Colonic mucosa (tissue), 4 donors: ENCODE measurements around the gene ACADM. TPM values are rescaled to one million over a fixed set of nuclear protein-coding genes. Genes with fewer than 3 reads are reported as not detected.
"Not testable (repeated sequence)": the region's sequence is repeated elsewhere in the genome, so short reads cannot be mapped to it uniquely, and the experiment has no call there.

Experiments used
- DNase-seq: peaks from one replicate; pipeline ENCODE4 v3.0.0-alpha.2; 2020
- H3K27ac ChIP-seq: fragments of 200-600 bp; one replicate; pipeline ENCODE4 v1.8.0; 2021
- H3K27me3 ChIP-seq: fragments of 200-600 bp; one replicate; pipeline ENCODE4 v1.8.0; 2021
- H3K36me3 ChIP-seq: fragments of 200-600 bp; one replicate; pipeline ENCODE4 v1.8.0; 2021
- H3K4me1 ChIP-seq: fragments of 200-600 bp; one replicate; pipeline ENCODE4 v1.8.0; 2021; ENCODE audit warnings: mild to moderate bottlenecking
- H3K4me3 ChIP-seq: fragments of 200-600 bp; one replicate; pipeline ENCODE4 v1.8.0; 2021
- H3K9ac ChIP-seq, 2 donors: one replicate each; pipeline ENCODE4 v1.7.0; 2013; ENCODE audit warnings: control low read depth in 2 of 2, low read depth in 2 of 2, low read length in 2 of 2
- H3K9me3 ChIP-seq: fragments of 200-600 bp; one replicate; pipeline ENCODE4 v1.8.0; 2021
- intact Hi-C: fragments of 100-400 bp; cut with DNase I; formaldehyde crosslinking; loops from one replicate; pipeline ENCODE4 v1.14.1; 2022
- total RNA-seq, 2 donors: library from RNA; stranded (reverse); fragmentation: NEBNext Ultra II Directional in 1 of 2; extraction: Animal tissue kit (Norgen Biotek cat#: 25700) in 1 of 2; gene quantifications; one replicate each; pipeline ENCODE4 v1.2.1, GENCODE V29; 2021
- TF ChIP-seq, protein P1 (sequence below): fragments of 200-600 bp; IDR thresholded peaks from one replicate; pipeline ENCODE4 v1.8.0; 2022; ENCODE audit warnings: antibody characterized with exemption, mild to moderate bottlenecking
- donor health status: healthy.
- donor health status: DM: no; HTN: no; CAD: no.
- donor health status: DM: no; HTN: no; CAD: no.

ACADM gene
- total RNA-seq = 10 to 100 TPM; 38.2 to 68.9 TPM

DNA sequence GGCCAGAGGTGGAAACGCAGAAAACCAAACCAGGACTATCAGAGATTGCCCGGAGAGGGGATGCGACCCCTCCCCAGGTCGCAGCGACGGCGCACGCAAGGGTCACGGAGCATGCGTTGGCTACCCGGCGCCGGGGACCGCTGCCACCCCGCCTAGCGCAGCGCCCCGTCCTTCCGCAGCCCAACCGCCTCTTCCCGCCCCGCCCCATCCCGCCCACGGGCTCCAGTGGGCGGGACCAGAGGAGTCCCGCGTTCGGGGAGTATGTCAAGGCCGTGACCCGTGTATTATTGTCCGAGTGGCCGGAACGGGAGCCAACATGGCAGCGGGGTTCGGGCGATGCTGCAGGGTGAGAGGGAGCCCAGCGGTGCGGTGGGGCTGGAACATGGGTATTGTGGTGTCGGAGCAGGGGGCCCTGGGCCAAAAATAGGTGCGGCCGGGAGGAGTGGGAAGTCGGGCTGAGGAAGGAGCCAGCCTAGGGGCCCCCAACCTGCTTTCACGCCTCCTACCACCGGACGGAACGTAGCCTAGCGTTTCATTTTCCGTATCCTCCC lies at the start of gene ACADM:
TSS of gene ACADM (plus strand) at position 238 of the 551 bp plus-strand sequence. CDS start at position 317, 79 bp downstream.
- TF ChIP-seq, protein P1, sequence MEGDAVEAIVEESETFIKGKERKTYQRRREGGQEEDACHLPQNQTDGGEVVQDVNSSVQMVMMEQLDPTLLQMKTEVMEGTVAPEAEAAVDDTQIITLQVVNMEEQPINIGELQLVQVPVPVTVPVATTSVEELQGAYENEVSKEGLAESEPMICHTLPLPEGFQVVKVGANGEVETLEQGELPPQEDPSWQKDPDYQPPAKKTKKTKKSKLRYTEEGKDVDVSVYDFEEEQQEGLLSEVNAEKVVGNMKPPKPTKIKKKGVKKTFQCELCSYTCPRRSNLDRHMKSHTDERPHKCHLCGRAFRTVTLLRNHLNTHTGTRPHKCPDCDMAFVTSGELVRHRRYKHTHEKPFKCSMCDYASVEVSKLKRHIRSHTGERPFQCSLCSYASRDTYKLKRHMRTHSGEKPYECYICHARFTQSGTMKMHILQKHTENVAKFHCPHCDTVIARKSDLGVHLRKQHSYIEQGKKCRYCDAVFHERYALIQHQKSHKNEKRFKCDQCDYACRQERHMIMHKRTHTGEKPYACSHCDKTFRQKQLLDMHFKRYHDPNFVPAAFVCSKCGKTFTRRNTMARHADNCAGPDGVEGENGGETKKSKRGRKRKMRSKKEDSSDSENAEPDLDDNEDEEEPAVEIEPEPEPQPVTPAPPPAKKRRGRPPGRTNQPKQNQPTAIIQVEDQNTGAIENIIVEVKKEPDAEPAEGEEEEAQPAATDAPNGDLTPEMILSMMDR = no peak
- no peaks in the 10 kb centered on the region for H3K4me1 ChIP-seq
- no peaks in the 10 kb centered on the region for H3K36me3 ChIP-seq
- peak within 1 kb of the TSS; percentile 80 for H3K4me3 ChIP-seq
- no peaks in the 10 kb centered on the region for H3K9me3 ChIP-seq
- H3K27me3 ChIP-seq = no peaks in the 10 kb centered on the region
- peak within 1 kb of the TSS; percentile 92 to 96 for H3K9ac ChIP-seq
- intact Hi-C loops = loop anchor here (5.0 kb wide), 1 partner anchor 63 kb away; the partner anchor contains the start of gene RABGGTB
- DNase-seq = peak; percentile 93
- peak within 1 kb of the TSS; percentile 84 for H3K27ac ChIP-seq

DNA sequence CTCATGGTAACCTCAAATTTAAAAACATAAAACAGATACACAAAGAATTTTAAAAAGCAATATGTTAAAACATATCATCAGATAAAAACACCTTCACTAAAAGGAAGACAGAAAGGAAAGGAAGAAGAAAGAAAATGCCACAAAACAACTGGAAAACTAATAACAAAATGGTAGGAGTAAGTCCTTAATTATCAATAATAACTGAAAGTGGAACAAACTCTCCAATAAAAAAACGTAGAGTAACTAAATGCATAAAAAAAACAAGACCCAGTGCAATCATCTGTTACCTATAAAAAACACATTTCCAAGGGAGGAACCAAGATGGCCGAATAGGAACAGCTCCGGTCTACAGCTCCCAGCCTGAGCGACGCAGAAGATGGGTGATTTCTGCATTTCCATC lies 47.1 kb upstream of the ACADM start:
- Histone ChIP-seq H3K27ac (no peak overlapping the region), H3K9ac (no peak overlapping the region)
- TF ChIP-seq, protein P1 = no peak

DNA sequence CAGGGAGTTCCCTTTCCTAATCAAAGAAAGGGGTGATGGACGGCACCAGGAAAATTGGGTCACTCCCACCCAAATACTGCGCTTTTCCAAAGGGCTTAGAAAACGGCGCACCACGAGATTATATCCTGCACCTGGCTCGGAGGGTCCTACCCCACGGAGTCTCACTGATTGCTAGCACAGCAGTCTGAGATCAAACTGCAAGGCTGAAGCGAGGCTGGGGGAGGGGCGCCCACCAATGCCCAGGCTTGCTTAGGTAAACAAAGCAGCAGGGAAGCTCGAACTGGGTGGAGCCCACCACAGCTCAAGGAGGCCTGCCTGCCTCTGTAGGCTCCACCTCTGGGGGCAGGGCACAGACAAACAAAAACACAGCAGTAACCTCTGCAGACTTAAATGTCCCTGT lies 46.5 kb upstream of the ACADM start:
- H3K27me3 ChIP-seq, H3K4me3 ChIP-seq, H3K27ac ChIP-seq, H3K9ac ChIP-seq, DNase-seq, intact Hi-C loops, H3K9me3 ChIP-seq, H3K36me3 ChIP-seq, H3K4me1 ChIP-seq: not testable (repeated sequence)

More for the DNA sequence above, 47.1 kb upstream of the ACADM start:
- Histone ChIP-seq H3K9me3 (no peaks in the 10 kb centered on the region), H3K36me3 (no peaks in the 10 kb centered on the region), H3K4me3 (no peak overlapping the region), H3K4me1 (no peaks in the 10 kb centered on the region), H3K27me3 (no peaks in the 10 kb centered on the region)
- intact Hi-C loops = no loop called here
- DNase-seq = no peak

DNA sequence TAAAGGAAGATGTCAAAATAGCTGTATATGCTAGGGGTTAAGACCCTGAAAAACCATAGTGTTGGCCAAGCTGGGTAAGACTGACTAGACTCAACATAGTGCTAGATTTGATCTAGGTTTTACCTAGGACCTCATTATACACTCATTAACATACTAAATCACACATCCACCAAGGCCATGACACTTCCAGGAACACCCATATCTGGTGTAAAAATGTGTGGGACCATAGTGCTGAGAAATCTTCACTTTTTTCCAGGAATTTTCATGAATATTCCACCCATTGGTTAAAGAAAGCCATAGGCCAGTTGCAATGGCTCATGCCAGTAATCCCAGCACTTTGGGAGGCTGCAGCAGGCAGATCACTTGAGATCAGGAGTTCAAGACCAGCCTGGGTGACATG lies 34.0 kb upstream of the ACADM start:
- H3K36me3 ChIP-seq = no peaks in the 10 kb centered on the region
- DNase-seq = no peak
- H3K9me3 ChIP-seq = no peaks in the 10 kb centered on the region
- H3K4me3 ChIP-seq = no peak overlapping the region
- no peaks in the 10 kb centered on the region for H3K4me1 ChIP-seq
- no peak overlapping the region for H3K9ac ChIP-seq
- no peaks in the 10 kb centered on the region for H3K27me3 ChIP-seq
- TF ChIP-seq, protein P1 = no peak
- intact Hi-C loops = no loop called here
- no peak overlapping the region for H3K27ac ChIP-seq

DNA sequence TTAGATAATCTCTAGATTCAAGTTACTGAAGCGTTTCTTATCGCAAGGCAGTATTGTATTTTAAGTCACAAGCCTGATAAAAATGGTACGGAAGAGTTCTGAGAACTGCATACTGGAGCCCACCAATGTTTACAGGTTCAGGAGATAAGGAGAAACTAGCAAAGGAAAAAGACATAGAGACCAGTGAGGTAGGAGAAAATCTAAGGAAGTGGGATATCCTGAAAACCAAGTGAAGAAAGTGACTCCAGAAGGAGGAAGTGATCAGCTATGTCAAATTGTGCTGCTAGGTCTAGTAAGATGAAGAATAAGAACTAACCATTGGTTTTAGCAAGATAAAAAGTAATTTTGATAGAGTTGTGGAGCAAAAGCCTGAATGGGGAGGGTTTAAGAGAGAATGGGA lies 31.0 kb upstream of the ACADM start:
- no peak for DNase-seq
- TF ChIP-seq, protein P1 = no peak
- Histone ChIP-seq H3K4me3 (no peak overlapping the region), H3K27ac (no peak overlapping the region), H3K9ac (no peak overlapping the region), H3K36me3 (no peaks in the 10 kb centered on the region), H3K4me1 (no peaks in the 10 kb centered on the region), H3K27me3 (no peaks in the 10 kb centered on the region), H3K9me3 (no peaks in the 10 kb centered on the region)
- intact Hi-C loops = no loop called here

DNA sequence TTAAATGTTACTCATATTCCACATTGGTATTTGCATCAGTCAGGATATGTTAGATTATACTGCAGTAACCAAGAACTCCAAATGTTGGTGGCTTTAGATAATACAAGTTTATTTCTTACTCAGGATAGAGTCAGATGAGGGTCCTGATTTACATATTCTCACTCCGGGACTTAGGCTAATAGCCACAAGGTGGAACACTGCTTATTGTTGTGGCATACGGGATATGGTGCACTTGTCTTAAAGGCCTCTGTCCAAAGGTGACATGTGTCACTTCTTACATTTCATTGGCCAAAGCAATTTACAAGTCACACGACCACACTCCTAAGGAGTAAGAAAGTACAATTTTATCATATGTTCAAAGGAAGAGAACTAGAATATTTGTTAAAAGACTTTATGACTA lies 28.5 kb upstream of the ACADM start:
- intact Hi-C loops = no loop called here
- Histone ChIP-seq H3K27me3 (no peaks in the 10 kb centered on the region), H3K4me3 (no peak overlapping the region), H3K9ac (no peak overlapping the region), H3K27ac (no peak overlapping the region), H3K4me1 (no peaks in the 10 kb centered on the region), H3K36me3 (no peaks in the 10 kb centered on the region), H3K9me3 (no peaks in the 10 kb centered on the region)
- TF ChIP-seq, protein P1 = no peak
- no peak for DNase-seq
